IMR-90 (cell line): Measurements from ENCODE around the gene HAP1. TPM values are rescaled to one million over a fixed set of nuclear protein-coding genes. Genes with fewer than 3 reads are reported as not detected.
A peak's percentile ranks its signal among the peaks of the same experiment; 100 is the strongest.

Experiments used
- ATAC-seq: fragments of 200-7000 bp; cut with Tn5 transposase; 2 replicates; pipeline ENCODE4 v1.9.1; 2020; ENCODE audit warnings: low read depth, mild to moderate bottlenecking, moderate library complexity
- BruUV-seq: library from RNA; stranded (reverse); fragments of 400-500 nt; replicated peaks from 2 replicates; lab custom pipeline; 2021; lab: Mats Ljungman, UMichigan
- CTCF ChIA-PET: fragments of 300-600 bp; formaldehyde crosslinking; extraction: SDS; loops from one replicate; lab custom pipeline; 2021; ENCODE audit warnings: antibody characterized with exemption; lab: Yijun Ruan, JAX
- POLR2A ChIA-PET: fragments of 300-600 bp; sonication (Branson Sonifier 250); formaldehyde crosslinking; loops from one replicate; lab custom pipeline; 2022; ENCODE audit warnings: antibody characterized with exemption; ENCODE audit not compliant: unreplicated experiment; lab: Charles Lee
- DNase-seq: peaks from one replicate; pipeline ENCODE4 v3.0.0; 2013
- H2AFZ ChIP-seq: replicated peaks from 2 replicates; pipeline ENCODE3; 2013; ENCODE audit warnings: low read length, mild to moderate bottlenecking; ENCODE audit not compliant: poor library complexity
- H2AK5ac ChIP-seq: 2 replicates; pipeline ENCODE4 v1.6.1; 2013; ENCODE audit warnings: low read depth, low read length, inconsistent platforms
- H2AK9ac ChIP-seq: replicated peaks from 2 replicates; pipeline ENCODE3; 2013; ENCODE audit warnings: mild to moderate bottlenecking, low read depth, low read length, moderate library complexity; ENCODE audit not compliant: poor library complexity
- H2BK120ac ChIP-seq: 2 replicates; pipeline ENCODE4 v1.6.1; 2013; ENCODE audit warnings: low read depth, low read length, inconsistent platforms
- H2BK15ac ChIP-seq: 3 replicates; pipeline ENCODE4 v1.6.1; 2013; ENCODE audit warnings: low read depth, low read length, inconsistent platforms
- H2BK20ac ChIP-seq: 2 replicates; pipeline ENCODE4 v1.6.1; 2013; ENCODE audit warnings: low read depth, mild to moderate bottlenecking, inconsistent platforms, low read length, moderate library complexity
- H2BK5ac ChIP-seq: 2 replicates; pipeline ENCODE4 v1.6.1; 2013; ENCODE audit warnings: mild to moderate bottlenecking, low read depth, low read length, inconsistent platforms; ENCODE audit not compliant: poor library complexity, severe bottlenecking
- H3K14ac ChIP-seq: replicated peaks from 2 replicates; pipeline ENCODE4 v1.6.1; 2013; ENCODE audit warnings: low read depth, low read length, inconsistent platforms
- H3K18ac ChIP-seq: 2 replicates; pipeline ENCODE4 v1.6.1; 2013; ENCODE audit warnings: low read depth, low read length, control low read depth
- H3K23ac ChIP-seq: 2 replicates; pipeline ENCODE4 v1.6.1; 2013; ENCODE audit warnings: low read depth, low read length, inconsistent platforms
- H3K27ac ChIP-seq: 2 replicates; pipeline ENCODE4 v1.5.1; 2013; ENCODE audit warnings: mild to moderate bottlenecking, control low read depth, low read length; ENCODE audit not compliant: insufficient read depth
- H3K27me3 ChIP-seq: 2 replicates; pipeline ENCODE4 v1.6.1; 2013; ENCODE audit warnings: low read length; ENCODE audit not compliant: control insufficient read depth, insufficient read depth
- H3K36me3 ChIP-seq: 2 replicates; pipeline ENCODE4 v1.6.1; 2013; ENCODE audit warnings: low read length, mixed read lengths; ENCODE audit not compliant: control insufficient read depth, insufficient read depth
- H3K4ac ChIP-seq: 2 replicates; pipeline ENCODE4 v1.6.1; 2013; ENCODE audit warnings: low read depth, low read length, inconsistent platforms
- H3K4me1 ChIP-seq: 2 replicates; pipeline ENCODE4 v1.6.1; 2013; ENCODE audit warnings: low read length, mixed read lengths; ENCODE audit not compliant: control insufficient read depth, insufficient read depth
- H3K4me2 ChIP-seq: 2 replicates; pipeline ENCODE4 v1.6.1; 2013; ENCODE audit warnings: low read depth, mild to moderate bottlenecking, control low read depth, low read length, moderate library complexity
- H3K4me3 ChIP-seq: 2 replicates; pipeline ENCODE4 v1.5.1; 2013; ENCODE audit warnings: low read depth, mild to moderate bottlenecking, control low read depth, low read length, moderate library complexity; ENCODE audit not compliant: insufficient read depth
- H3K56ac ChIP-seq: 2 replicates; pipeline ENCODE4 v1.6.1; 2013; ENCODE audit warnings: low read length, inconsistent platforms; ENCODE audit not compliant: insufficient read depth; ENCODE audit errors: extremely low read depth
- H3K79me1 ChIP-seq, 2 experiments: 2 replicates each; pipeline ENCODE4 v1.6.1; 2013; ENCODE audit warnings: low read length in 2 of 2, inconsistent platforms in 1 of 2, low read depth in 1 of 2
- H3K9ac ChIP-seq: 2 replicates; pipeline ENCODE4 v1.6.1; 2013; ENCODE audit warnings: low read depth, low read length, control low read depth
- H3K9me1 ChIP-seq: 2 replicates; pipeline ENCODE4 v1.6.1; 2013; ENCODE audit warnings: low read length, inconsistent platforms; ENCODE audit not compliant: insufficient read depth
- H3K9me3 ChIP-seq: 2 replicates; pipeline ENCODE4 v1.6.1; 2013; ENCODE audit warnings: low read length; ENCODE audit not compliant: control insufficient read depth, insufficient read depth
- H4K20me1 ChIP-seq: 2 replicates; pipeline ENCODE4 v1.6.1; 2013; ENCODE audit warnings: low read length, inconsistent platforms; ENCODE audit not compliant: insufficient read depth
- H4K5ac ChIP-seq: 2 replicates; pipeline ENCODE4 v1.6.1; 2013; ENCODE audit warnings: mild to moderate bottlenecking, low read depth, low read length, control low read depth
- H4K8ac ChIP-seq, 2 experiments: 2 replicates each; pipeline ENCODE4 v1.6.1; 2013; ENCODE audit warnings: low read depth in 2 of 2, low read length in 2 of 2, control low read depth in 1 of 2, inconsistent platforms in 1 of 2
- H4K91ac ChIP-seq: 2 replicates; pipeline ENCODE4 v1.6.1; 2013; ENCODE audit warnings: low read depth, low read length, inconsistent platforms; ENCODE audit not compliant: insufficient read depth
- CHD1 ChIP-seq: IDR thresholded peaks from 2 replicates; pipeline ENCODE4 v1.6.1; 2012; ENCODE audit warnings: low read depth, low read length, improper control_type of control experiment
- CTCF ChIP-seq: conservative IDR thresholded peaks from 2 replicates; pipeline ENCODE4 v1.5.1; 2012; ENCODE audit warnings: mild to moderate bottlenecking, low read depth, low read length, improper control_type of control experiment
- ELK1 ChIP-seq: fragments of 150-350 bp; IDR thresholded peaks from 2 replicates; pipeline ENCODE4 v1.6.1; 2016; ENCODE audit warnings: low read depth, mild to moderate bottlenecking, low read length, moderate library complexity, borderline replicate concordance
- FOS ChIP-seq: fragments of 150-350 bp; IDR thresholded peaks from 2 replicates; pipeline ENCODE4 v1.6.1; 2016; ENCODE audit warnings: low read depth, low read length
- MXI1 ChIP-seq: IDR thresholded peaks from 2 replicates; pipeline ENCODE4 v1.6.1; 2012; ENCODE audit warnings: low read depth, mild to moderate bottlenecking, low read length, moderate library complexity, borderline replicate concordance
- NFE2L2 ChIP-seq: fragments of 150-350 bp; IDR thresholded peaks from 2 replicates; pipeline ENCODE4 v1.6.1; 2016; ENCODE audit warnings: low read depth, mild to moderate bottlenecking, low read length
- POLR2A ChIP-seq: IDR thresholded peaks from 2 replicates; pipeline ENCODE4 v1.6.1; 2012; ENCODE audit warnings: mild to moderate bottlenecking, low read depth, low read length
- SMC3 ChIP-seq: fragments of 150-350 bp; IDR thresholded peaks from 2 replicates; pipeline ENCODE4 v1.6.1; 2016; ENCODE audit warnings: low read depth, mild to moderate bottlenecking, antibody characterized with exemption, low read length, moderate library complexity
- USF2 ChIP-seq: fragments of 150-350 bp; IDR thresholded peaks from 2 replicates; pipeline ENCODE4 v1.6.1; 2017; ENCODE audit warnings: mild to moderate bottlenecking, antibody characterized with exemption, low read length, low read depth
- WGBS, 2 experiments: methylation state at CpG; one replicate each; pipeline versions ENCODE4 v1.1.5 to v1.1.7; 2013; ENCODE audit warnings: missing lambda C conversion rate in 2 of 2; ENCODE audit not compliant: insufficient read length in 1 of 2; ENCODE audit errors: extremely low coverage in 2 of 2; 5-methylcytosine and 5-hydroxymethylcytosine counted together
- dilution Hi-C: fragments of 300-500 bp; cut with HindIII; formaldehyde crosslinking; loops from one replicate; pipeline ENCODE4 v1.14.3; 2018; ENCODE audit warnings: low sequenced_read_pairs; ENCODE audit not compliant: unreplicated experiment
- in situ Hi-C: fragments of 300-500 bp; cut with MboI; formaldehyde crosslinking; loops from 3 replicates; pipeline ENCODE4 v1.14.3; 2019; ENCODE audit warnings: low sequenced_read_pairs, inconsistent platforms, mixed read lengths
- intact Hi-C: fragments of 100-400 bp; cut with micrococcal nuclease; formaldehyde crosslinking; loops from 2 replicates; pipeline ENCODE4 v1.10.0; 2022
- polyA plus RNA-seq, 3 experiments: library from polyadenylated mRNA; depleted of rRNA; stranded (reverse); fragments of >200 nt; gene quantifications; 2 replicates each; pipeline ENCODE4 v1.2.3, GENCODE V29; 2012; ENCODE audit warnings: low replicate concordance in 1 of 3
- total RNA-seq: library from RNA; depleted of rRNA; stranded (reverse); fragments of >200 nt; gene quantifications from 2 replicates; pipeline ENCODE4 v1.2.3, GENCODE V29; 2012

Gene HAP1
- total and polyA plus RNA-seq, 2 of the 4 experiments (the other 2 are of a cell fraction): under 0.01 to 0.09 TPM

GRCh38 chr17:41689497-41690299 lies 44.7 kb downstream of the HAP1 start:
- Histone ChIP-seq H4K91ac (peak overlapping the region; percentile 98), H2BK5ac (peak overlapping the region; percentile 62), H2AK5ac (peak overlapping the region; percentile 98), H3K27ac (peak overlapping the region; percentile 91), H2BK20ac (no peak overlapping the region), H4K20me1 (peaks cover 55% of the 10 kb centered on the region), H3K4me2 (peak overlapping the region; percentile 100), H2AFZ (peak overlapping the region; percentile 66), H3K4me3 (peak overlapping the region; percentile 57), H2BK120ac (peak overlapping the region; percentile 66), H3K23ac (peak overlapping the region; percentile 97), H3K27me3 (no peaks in the 10 kb centered on the region), H3K18ac (peak overlapping the region; percentile 43; the same call in 1 of the 2 replicates), H2AK9ac (peak overlapping the region; percentile 100), H3K14ac (peak overlapping the region; percentile 100), H3K79me1 (peaks cover 19 to 47% of the 10 kb centered on the region in 2 experiments), H3K4me1 (peaks cover 3% of the 10 kb centered on the region), H3K36me3 (peaks cover 39% of the 10 kb centered on the region), H3K9me3 (no peaks in the 10 kb centered on the region), H3K56ac (peak overlapping the region; percentile 93), H3K9me1 (peaks cover 11% of the 10 kb centered on the region), H4K8ac (peak overlapping the region; percentile 52 to 93; a peak in 3 of 4 replicates), H2BK15ac (no peak overlapping the region), H3K9ac (peak overlapping the region; percentile 97), H3K4ac (peak overlapping the region; percentile 99), H4K5ac (peak overlapping the region; percentile 70)
- ChIA-PET POLR2A (interaction anchor here (0.5 to 1.4 kb wide), 6 partner anchors 11 to 871 kb away, joined by 3 to 10 read pairs (median 4); partner anchors contain the start of gene JUP), CTCF (interaction anchor here (0.8 to 1.0 kb wide), 3 partner anchors 11 to 35 kb away, joined by 3 to 4 read pairs (median 3); no protein-coding TSS in a partner anchor)
- ATAC-seq (no peak), DNase-seq (peak; percentile 69)
- in situ Hi-C loops (no loop called here), dilution Hi-C loops (no loop called here), intact Hi-C loops (no loop called here)
- 8% methylated on average over 14 of the region's 27 CpGs; no CpG with 5 or more reads in 1 of the 2 experiments for WGBS, 2 experiments
- BruUV-seq: no TSS peak
- TF ChIP-seq SMC3: no peak
- no peak for TF ChIP-seq FOS
- TF ChIP-seq CTCF: peak; percentile 44
- no peak for TF ChIP-seq NFE2L2
- TF ChIP-seq ELK1: no peak
- TF ChIP-seq POLR2A: no peak
- peak; percentile 78; the same call in 1 of the 2 replicates for TF ChIP-seq MXI1
- TF ChIP-seq USF2: peak; percentile 71
- peak; percentile 36; the same call in 1 of the 2 replicates for TF ChIP-seq CHD1
